HPDE6-E6E7 (cell line): ENCODE measurements around the gene CELF1.

Experiments
- DNase-seq: peaks from one replicate; pipeline ENCODE4 v3.0.0; 2011; ENCODE audit warnings: missing footprints; ENCODE audit errors: extremely low spot score

CELF1 gene

DNA sequence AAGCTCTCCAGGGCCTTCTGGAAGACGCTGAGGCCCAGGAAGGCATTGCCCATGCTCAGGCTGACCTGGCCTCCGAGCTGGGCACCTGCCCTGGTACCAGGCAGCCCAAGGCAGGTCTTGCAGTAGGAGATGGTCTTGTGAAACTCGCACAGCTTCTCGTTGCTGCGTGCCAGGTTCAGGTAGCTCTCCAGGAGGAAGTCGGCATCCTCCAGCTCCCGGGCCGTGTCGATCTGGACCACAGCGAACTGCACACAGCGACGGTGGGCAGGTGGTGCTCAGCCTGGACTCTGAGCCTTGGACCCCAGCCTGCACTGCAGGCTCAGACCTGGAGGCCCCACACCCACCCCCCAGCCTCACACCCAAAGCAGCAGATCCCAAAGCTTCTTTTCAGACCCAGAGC, 105.0 kb downstream of the CELF1 start:
- DNase-seq = no peak

DNA sequence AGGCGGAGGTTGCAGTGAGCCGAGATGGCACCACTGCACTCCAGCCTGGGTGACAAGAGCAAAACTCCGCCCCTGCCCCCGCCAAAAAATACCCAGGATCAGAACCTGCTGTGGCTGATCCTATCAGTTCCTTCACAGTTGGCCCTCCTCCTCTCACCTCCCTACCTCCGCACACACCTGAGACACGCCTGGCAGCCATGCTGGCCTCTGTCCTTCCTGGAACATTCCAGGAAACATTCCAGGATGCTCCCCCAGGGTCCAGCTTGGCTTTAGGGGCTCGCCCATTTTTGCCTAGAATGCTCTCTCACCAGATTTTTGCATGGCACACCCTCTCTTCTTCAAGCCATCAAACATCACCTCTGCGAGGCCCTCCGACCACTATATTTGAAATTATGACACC, 106.1 kb downstream of the CELF1 start:
- no peak for DNase-seq

DNA sequence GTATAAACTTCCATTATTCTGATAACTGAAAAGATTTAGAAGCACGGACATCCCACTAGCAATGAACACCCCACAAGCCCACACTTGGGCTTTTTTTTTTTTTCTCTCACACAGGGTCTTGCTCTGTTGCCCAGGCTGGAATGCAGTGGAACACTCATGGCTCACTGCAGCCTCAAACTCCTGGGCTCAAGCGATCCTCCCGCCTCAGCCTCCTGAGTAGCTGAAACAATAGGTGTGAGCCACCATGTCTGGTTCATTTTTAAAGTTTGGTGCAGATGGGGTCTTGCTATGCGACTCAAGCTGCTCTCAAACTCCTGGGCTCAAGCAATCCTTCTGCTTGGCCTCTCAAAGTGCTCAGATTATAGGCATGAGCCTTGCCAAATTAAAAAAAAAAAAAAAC, 107.1 kb downstream of the CELF1 start:
- no peak for DNase-seq

DNA sequence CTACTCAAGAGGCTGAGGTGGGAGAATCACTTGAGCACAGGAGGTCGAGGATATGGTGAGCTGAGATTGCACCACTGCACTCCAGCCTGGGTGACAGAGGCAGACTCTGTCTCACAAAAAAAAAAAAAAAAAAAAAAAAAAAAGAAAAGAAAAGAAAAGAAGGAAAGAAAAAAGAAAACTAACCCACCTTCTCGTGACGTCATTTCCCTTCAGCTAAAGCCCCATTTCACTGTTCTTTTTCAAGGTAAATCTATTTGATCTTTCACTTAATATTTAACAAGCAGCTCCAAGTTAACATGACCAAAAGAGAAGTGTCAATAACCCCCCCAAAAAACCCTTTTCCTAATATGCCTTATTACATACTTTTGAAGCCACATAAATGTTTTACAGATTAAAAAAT, 109.1 kb downstream of the CELF1 start:
- no peak for DNase-seq

DNA sequence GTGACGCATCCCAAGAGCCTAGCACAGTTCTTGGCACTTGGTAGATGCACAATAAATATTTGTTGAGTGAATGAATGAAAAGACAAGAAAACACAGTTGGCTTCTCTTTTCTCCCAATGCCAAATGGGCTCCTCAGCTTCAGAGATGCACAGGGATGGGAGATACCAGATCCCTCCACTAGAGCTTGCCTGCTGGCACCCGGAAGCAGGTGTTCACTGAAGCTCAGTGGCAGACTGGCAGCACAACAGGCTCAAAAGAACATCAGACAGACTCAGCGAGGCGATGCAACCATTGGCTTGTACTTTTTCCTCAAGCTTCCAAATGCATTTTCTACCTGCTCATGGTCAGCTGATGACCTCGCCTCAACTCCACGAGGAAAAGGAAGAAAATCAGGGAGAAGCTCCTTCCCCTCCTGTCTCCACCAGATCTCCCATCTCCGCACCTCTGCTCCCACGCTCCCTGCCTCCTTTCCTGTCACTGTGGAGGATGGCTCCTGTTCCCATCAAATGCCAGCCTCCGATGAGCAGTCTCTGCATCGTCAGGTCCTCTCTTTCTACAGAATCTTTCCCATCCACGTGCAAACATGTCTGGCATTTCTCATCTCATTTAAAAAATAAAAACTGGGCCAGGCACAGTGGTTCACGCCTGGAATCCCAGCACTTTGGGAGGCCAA, 109.8 kb downstream of the CELF1 start:
- DNase-seq = peak; percentile 21

DNA sequence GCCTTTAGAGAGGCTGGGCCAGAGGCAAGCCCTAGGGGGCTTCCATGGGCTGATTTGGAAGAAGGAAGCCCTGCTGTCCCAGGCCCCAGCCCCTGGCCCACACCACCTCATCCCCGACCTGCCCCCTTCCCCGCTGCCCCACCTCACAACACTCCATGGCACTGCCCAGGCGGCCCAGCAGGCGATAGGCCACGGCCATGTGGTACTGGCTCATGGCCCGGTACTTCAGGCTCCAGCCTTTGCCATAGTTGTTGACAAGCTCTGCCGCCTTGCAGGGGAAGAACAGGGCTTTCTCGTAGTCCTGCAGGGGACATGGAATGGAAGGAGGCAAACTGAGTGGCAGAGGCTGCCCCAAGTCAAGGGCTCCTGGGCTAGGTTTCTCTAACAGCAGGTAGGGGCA, 110.4 kb downstream of the CELF1 start:
- no peak for DNase-seq

DNA sequence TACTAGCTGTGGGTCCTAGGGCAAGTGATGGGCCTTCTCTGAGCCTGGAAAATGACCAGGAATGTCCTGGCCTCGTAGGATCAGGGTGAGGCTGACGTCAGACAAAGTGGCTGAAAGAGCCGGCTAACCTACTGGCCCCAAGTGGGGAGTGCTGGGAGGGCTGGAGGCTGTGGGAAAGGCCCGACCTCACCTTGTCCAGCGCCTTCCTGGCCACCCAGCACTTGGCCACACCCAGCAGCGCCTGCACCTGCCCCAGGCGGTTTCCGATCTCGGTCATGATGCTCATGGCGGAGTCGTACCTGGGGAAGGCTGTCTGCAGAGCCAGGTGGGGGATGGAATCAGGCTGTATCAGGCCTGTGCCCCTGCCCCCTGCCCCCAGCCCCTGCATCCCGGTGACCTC, 111.5 kb downstream of the CELF1 start:
- no peak for DNase-seq

DNA sequence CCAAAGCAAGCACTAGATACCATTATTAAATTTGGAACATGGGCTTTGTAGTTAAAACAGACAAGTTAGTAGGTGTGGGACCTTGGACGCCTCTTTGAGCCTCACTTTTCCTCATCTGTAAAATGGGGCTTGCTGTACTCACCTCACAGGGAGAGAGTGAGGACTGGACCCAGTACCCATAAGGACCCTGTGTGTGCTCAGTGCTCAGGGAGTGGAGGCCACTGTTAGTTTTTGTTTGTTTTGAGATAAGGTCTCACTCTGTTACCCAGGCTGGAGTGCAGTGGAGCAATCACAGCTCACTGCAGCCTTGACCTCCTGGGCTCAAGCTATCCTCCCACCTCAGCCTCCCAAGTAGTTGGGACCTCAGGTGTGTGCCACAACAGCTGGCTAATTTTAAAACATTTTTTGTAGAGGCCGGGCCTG, 112.9 kb downstream of the CELF1 start:
- DNase-seq = no peak

DNA sequence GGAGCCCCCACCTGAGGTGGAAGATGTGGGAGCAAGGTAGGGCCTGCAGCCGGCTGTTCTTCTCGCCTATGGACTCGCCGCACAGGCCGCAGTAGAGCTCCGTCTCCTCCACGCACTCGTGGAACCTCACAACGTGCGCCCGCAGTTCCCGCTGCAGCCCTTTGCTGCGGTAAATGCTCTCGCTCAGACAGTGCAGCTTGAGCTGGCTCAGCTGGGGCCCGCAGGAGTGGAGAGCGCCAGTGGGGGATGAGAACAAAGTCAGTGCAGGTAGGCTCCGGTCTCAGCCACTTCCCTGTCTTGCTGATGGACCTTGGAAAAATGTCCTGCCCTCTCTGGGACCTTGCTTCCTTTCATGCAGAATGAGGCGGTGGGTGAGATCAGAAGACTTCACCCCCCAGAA, 114.2 kb downstream of the CELF1 start:
- no peak for DNase-seq

DNA sequence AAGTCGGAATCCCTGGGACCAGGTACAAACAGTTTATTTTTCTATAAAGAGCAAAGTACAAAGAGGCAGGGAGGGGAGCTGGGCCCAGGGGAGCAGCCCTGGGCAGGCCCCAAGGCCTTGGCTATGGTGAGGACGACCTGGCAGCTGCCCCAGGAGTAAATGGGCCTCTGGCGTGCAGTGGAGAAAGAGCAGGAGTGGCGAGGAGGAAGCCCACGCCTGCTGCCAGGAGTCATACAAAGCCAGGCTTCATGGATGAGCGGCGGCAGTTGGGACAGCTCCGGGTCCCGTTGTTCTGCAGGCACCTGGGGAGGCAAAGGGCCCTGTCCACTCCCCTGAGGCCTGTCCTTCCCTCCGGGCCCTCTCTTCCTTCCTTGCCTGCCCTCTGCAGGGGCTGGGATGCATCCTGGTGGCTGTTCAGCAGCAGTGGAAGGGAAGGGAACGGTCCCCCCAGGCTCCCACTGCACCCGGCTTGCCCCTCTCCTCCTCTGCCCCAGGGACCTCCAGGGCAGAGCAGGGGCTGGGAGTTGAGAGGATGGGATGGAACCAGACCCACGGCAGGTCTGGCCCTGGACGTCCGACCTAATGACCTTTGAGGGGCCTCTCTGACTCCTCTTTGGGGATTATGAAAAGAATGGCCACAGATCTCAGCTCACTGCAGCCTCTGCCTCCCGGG, 115.0 kb downstream of the CELF1 start:
- no peak for DNase-seq

DNA sequence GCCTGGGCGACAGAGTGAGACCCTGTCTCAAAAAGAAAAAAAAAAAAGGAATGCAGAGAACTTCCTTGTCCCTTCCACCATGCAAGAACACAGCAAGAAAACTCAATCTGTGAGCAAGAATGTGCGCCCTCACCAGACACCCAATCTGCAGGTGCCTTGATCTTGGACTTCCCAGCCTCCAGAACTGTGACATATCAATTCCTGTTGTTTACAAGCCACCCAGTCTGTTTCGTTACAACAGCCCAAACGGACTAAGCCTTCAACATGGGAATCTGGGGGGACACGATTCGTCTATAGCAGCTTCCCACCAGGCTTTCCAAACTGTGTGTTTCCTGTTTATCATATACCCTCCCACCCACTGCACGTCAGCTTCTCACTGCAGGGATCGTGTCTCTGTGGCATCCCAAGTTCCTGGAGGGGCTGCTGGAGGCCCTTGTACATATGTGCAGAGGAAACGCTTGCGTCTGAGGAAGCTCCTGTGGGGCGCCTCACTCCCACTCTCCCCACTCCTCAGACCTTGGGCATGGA, 115.7 kb downstream of the CELF1 start:
- no peak for DNase-seq

DNA sequence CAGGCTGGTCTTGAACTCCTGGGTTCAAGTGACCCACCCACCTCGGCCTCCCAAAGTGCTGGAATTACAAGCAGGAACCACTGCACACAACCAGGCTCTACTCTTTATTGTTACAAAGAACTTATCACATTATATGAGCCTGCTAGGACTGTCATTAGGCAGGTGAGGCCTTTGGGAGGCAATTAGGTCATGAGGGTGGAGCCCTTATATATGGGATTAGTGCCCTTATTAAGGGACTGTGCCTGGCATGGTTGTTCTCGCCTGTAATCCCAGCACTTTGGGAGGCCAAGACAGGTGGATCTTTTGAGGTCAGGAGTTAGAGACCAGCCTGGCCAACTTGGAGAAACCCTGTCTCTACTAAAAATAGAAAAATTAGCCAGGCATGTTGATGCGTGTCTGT, 116.2 kb downstream of the CELF1 start:
- DNase-seq = no peak

DNA sequence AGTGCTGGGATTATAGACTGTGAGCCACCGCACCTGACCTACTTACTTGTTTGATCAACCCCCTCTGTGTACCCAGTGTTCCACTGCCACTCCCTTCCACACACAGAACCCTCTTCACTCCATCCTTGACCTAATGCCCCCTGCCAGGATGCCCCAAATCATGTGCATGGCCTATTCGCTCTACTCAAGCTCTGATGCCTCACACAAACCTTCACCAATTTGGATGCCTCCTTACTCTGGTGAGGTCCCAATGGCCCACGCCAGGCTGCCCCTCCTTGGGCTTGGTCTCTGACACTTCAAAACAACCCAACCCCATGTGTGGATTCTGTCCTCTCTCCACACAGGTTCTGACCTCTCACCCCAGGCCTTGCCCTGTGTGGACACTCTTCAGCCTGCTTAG, 117.2 kb downstream of the CELF1 start:
- DNase-seq = no peak

DNA sequence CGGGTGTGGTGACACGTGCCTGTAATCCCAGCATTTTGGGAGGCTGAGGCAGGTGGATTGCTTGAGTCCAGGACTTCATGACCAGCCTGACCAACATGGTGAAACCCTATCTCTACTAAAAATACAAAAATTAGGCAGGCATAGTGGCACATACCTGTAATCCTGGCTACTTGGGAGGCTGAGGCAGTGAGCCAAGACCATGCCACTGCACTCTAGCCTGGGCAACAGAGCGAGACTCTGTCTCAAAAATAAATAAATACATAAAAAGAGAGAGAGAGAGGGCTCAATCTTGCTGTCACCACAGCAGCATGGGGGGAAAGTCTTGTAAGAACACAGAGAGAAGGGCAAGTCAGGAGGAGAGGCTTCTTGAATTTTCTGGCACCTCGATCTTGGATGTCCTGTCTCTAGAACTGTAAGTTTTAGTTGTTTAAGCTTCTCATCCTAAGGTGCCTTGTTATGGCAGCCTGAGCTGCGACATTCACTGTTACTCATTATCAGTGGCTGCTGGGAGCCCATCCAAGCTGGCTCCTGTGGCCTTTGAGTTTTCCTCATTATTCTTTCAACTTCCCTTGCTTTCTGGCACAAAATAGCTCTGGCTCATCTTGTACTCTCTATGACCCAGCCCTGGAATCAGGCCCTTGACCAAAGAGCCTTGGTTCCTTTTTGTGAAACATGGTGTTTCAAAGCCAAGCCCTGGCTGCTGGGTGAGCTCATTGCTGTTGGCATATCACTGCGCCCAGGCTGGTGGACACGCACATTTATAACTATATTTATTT, 118.7 kb downstream of the CELF1 start:
- no peak for DNase-seq

DNA sequence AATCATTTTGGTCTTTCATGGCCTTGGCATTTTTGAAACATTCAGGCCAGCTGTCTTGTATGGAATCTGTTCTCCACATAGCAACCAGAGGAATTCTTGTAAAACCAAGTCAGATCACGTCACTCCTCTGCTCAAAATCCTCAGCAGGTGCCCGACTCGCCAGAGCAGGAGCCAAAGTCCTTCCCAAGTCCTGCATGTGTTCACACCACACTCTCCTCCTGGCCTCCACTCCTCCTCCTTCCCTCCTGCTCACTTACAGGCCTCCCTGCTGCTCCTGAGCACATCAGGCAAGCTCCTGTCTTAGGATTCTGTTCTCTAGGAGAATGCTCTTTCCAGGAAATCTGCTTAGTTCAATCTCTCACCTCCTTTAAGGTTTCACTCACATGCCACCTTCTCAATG, 119.8 kb downstream of the CELF1 start:
- DNase-seq = no peak

DNA sequence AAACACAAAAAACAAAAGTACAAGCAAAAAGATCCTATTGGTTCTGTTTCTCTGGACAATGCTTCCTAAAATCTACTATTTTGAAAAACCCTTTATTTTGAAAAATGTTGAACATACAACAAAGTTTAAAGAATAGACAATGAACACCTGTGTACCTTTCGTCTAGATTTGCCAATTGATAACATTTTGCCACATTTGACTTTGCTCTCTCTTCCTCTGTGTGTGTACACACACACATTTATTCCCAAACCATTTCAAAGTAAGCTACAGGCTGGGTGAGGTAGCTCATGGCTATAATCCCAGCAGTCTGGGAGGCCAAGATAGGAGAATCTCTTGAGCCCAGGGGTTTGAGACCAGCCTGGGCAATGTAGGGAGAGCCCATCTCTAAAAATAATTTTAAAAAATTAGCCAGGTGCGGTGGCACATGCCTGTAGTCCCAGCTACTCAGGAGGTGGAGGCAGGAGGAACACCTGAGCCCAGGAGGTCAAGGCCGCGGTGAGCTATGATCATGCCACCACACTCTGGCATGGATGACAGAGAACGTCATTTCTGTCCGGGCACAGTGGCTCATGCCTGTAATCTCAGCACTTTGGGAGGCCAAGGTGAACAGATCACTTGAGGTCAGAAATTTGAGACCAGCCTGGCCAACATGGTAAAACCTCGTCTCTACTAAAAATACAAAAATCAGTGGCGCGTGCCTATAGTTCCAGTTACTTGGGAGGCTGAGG, 121.4 kb downstream of the CELF1 start:
- no peak for DNase-seq

DNA sequence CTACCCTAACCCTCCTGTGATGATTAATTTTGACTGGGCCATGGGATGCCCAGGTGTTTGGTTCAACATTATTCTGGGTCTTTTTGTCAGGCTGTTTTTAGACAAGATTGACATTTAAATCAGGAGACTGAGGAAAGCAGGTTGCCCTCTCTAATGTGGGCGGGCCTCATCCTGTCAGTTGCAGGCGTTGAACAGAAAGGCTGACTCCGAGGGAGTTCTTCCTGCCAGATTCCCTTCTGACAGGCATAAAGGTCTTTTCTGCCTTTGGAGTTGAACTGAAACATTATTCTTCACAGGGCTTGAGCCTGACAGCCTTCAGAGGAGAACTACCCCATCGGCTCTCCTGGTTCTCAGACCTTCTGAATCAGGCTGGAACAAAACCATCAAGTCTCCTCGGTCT, 122.4 kb downstream of the CELF1 start:
- DNase-seq = no peak

DNA sequence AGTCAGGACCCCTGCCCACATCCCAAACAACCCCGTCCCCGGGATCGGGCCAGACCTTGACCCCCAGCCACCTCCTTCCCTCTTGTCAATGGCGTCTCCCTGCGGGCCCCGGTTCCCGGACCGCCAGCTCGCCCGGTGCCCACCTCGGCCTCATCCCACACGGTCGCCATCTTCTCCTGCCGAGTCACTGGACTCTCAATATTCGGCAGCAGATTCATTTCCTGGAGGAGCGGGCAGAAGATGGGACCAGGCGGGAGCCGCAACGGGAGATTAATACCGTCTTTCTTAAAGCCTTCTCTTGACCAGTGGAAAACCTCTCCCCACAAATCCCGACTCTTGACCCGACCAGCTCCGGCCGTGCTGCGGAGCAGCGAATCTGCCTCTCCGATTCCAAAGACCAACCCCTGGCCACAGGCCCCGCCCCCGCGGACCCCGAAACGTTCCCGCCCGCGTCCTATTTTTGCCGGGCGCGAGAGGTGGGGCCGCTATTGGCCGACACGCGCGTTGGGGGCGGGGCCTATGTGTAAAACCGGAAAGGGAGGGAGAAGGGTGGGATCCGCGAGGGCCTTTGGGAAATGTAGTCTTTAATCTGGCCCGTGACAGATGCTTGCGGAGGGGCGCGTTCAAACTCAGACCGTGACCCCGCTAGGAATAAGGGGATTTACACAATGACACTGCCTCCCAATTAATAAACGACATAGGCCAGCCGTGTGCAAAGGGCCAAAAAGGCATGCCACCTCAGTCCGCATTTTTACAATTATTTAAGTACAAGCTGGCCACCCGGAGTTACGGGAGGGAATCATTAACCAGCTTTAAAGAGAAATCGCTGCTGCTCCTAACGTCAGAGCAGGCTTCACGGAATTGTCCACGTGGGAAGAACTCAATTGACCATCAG, 126.6 kb downstream of the CELF1 start, which contains the start of gene PSMC3:
Gene PSMC3 (minus strand): TSS at position 378 of the 895 bp plus-strand sequence. CDS start 160 bp downstream, at position 218.
- peak; percentile 88 for DNase-seq

DNA sequence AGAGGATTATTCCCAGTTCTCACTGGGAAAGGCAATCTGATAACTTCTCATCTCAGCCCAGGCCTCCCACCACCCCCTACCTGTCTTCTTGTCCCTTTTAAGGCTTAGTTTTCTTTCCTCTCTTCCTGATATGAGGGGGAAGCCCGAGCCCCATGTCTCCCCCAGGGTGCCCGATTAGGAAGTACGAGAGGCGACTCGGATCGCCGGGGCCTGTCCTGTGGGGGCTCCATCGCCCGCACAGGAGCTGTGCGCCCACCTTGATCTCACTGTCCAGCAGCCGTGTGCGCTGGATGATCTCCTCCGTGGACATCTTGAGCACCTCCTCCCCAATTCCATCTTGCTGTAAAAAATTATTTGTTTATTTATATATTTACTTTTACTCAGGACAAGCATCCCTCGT, 127.3 kb downstream of the CELF1 start:
- no peak for DNase-seq

DNA sequence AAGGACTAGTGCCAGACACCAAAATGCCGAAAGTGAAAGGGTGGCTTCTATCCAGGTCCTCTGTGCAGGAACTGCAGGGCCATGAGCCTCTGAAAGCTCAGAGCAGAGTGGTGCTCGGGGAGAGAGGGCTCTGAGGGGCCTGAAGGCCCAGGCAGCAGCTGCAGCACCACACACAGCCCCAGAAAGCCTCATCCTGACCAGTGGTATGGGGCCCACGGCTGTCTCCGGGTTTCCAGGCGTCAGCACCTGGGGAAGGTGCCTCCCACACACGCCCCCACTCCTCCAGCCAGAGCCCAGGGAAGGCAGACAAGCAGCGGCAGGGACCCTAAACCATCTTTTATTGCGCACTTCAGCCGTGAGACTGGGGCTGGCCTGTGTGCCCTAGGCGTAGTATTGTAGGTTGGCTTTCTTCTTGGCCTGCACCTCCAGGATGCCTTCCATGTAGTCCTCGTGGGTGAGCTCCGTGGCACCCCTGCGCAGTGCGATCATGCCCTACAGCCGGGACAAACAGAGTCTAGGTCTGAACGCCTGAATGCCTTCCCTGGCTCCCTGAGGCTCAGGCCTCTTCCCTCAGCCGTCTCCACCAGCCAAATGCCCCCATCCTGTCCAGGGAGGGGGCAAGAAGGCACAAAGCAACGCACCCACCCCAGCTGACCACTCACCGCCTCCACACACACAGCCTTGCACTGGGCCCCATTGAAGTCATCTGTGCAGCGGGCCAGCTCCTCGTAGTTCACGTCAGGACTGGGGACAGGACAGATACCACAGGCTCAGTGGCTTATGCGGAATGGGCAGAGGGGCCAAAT, 134.3 kb downstream of the CELF1 start:
- no peak for DNase-seq
